ENCODE data around the gene P4HA3. TPM values are rescaled to one million over a fixed set of nuclear protein-coding genes. Genes with fewer than 3 reads are reported as not detected.

The P4HA3 gene
- total RNA-seq, 1 experiment from 2014 or later, result 0.52 TPM

- DNase-seq (ENCODE audit: low spot score), result no peak
- no peak for TF ChIP-seq EZH2 (IDR thresholded peaks at IDR 0.05; ENCODE audit: borderline replicate concordance, low read depth, low read length, poor library complexity, severe bottlenecking)
- TF ChIP-seq CTCF (conservative IDR thresholded peaks at IDR 0.05; ENCODE audit: low read depth, low read length), result no peak
- H3K9me3 ChIP-seq (ENCODE audit: low read depth, low read length, poor library complexity, severe bottlenecking), result no peaks in the 10 kb centered on the region
- BruUV-seq (replicated peaks), result no TSS peak
- CTCF ChIA-PET, result no interaction called here
- no peaks in the 10 kb centered on the region for H3K27me3 ChIP-seq (replicated peaks; ENCODE audit: insufficient read depth, low read depth, low read length, poor library complexity)
- no peak overlapping the region for H3K27ac ChIP-seq (ENCODE audit: low read depth, low read length, poor library complexity, severe bottlenecking)
- POLR2A ChIA-PET (ENCODE audit: low non-redundant PET), result no interaction called here
- no peaks in the 10 kb centered on the region for H3K36me3 ChIP-seq (ENCODE audit: insufficient read depth, low read length, poor library complexity, severe bottlenecking)
- no peak overlapping the region for H3K4me3 ChIP-seq (ENCODE audit: low read depth, low read length, poor library complexity, severe bottlenecking)
- no peaks in the 10 kb centered on the region for H3K4me1 ChIP-seq (ENCODE audit: insufficient read depth, low read length, poor library complexity, severe bottlenecking)
- intact Hi-C loops (cut with micrococcal nuclease; ENCODE audit: unreplicated experiment), result no loop called here
Measured at GRCh38 chr11:74280494-74280893, 30.9 kb downstream of the P4HA3 start.

- no peak overlapping the region for H3K4me3 ChIP-seq (ENCODE audit: low read depth, low read length, poor library complexity, severe bottlenecking)
- BruUV-seq (replicated peaks), result no TSS peak
- H3K27me3 ChIP-seq (replicated peaks; ENCODE audit: insufficient read depth, low read depth, low read length, poor library complexity), result no peaks in the 10 kb centered on the region
- H3K4me1 ChIP-seq (ENCODE audit: insufficient read depth, low read length, poor library complexity, severe bottlenecking), result no peaks in the 10 kb centered on the region
- intact Hi-C loops (cut with micrococcal nuclease; ENCODE audit: unreplicated experiment), result no loop called here
- no peak overlapping the region for H3K27ac ChIP-seq (ENCODE audit: low read depth, low read length, poor library complexity, severe bottlenecking)
- H3K36me3 ChIP-seq (ENCODE audit: insufficient read depth, low read length, poor library complexity, severe bottlenecking), result no peaks in the 10 kb centered on the region
- ChIA-PET CTCF (no interaction called here), POLR2A (ENCODE audit: low non-redundant PET) (no interaction called here)
- no peak for TF ChIP-seq CTCF (conservative IDR thresholded peaks at IDR 0.05; ENCODE audit: low read depth, low read length)
- TF ChIP-seq EZH2 (IDR thresholded peaks at IDR 0.05; ENCODE audit: borderline replicate concordance, low read depth, low read length, poor library complexity, severe bottlenecking), result no peak
- no peak for DNase-seq (ENCODE audit: low spot score)
- H3K9me3 ChIP-seq (ENCODE audit: low read depth, low read length, poor library complexity, severe bottlenecking), result no peaks in the 10 kb centered on the region
Measured at GRCh38 chr11:74279256-74279655, 32.2 kb downstream of the P4HA3 start.

GRCh38 chr11:74278721-74279161, 32.7 kb downstream of the P4HA3 start:
- no peak overlapping the region for H3K27ac ChIP-seq (ENCODE audit: low read depth, low read length, poor library complexity, severe bottlenecking)
- no peaks in the 10 kb centered on the region for H3K27me3 ChIP-seq (replicated peaks; ENCODE audit: insufficient read depth, low read depth, low read length, poor library complexity)
- no peaks in the 10 kb centered on the region for H3K4me1 ChIP-seq (ENCODE audit: insufficient read depth, low read length, poor library complexity, severe bottlenecking)
- no peak for DNase-seq (ENCODE audit: low spot score)
- POLR2A ChIA-PET (ENCODE audit: low non-redundant PET), result no interaction called here
- TF ChIP-seq CTCF (conservative IDR thresholded peaks at IDR 0.05; ENCODE audit: low read depth, low read length), result no peak
- no peak for TF ChIP-seq EZH2 (IDR thresholded peaks at IDR 0.05; ENCODE audit: borderline replicate concordance, low read depth, low read length, poor library complexity, severe bottlenecking)
- no peak overlapping the region for H3K4me3 ChIP-seq (ENCODE audit: low read depth, low read length, poor library complexity, severe bottlenecking)
- CTCF ChIA-PET, result no interaction called here
- no TSS peak for BruUV-seq (replicated peaks)
- no peaks in the 10 kb centered on the region for H3K36me3 ChIP-seq (ENCODE audit: insufficient read depth, low read length, poor library complexity, severe bottlenecking)
- intact Hi-C loops (cut with micrococcal nuclease; ENCODE audit: unreplicated experiment), result no loop called here
- no peaks in the 10 kb centered on the region for H3K9me3 ChIP-seq (ENCODE audit: low read depth, low read length, poor library complexity, severe bottlenecking)

Measured in A673 (cell line).